HEK293 (cell line): ENCODE measurements around the gene MGMT.

Experiments
- ATF2 ChIP-seq: fragments of 450-650 bp; formaldehyde crosslinking; IDR thresholded peaks from 2 replicates; pipeline ENCODE4 v1.5.1; 2016; ENCODE audit warnings: missing biosample characterization, missing genetic modification characterization, low read depth
- CTCF ChIP-seq: fragments of 450-650 bp; formaldehyde crosslinking; IDR thresholded peaks from 2 replicates; pipeline ENCODE4 v1.5.1; 2016; ENCODE audit warnings: missing biosample characterization, missing genetic modification characterization
- KLF16 ChIP-seq: fragments of 450-650 bp; formaldehyde crosslinking; IDR thresholded peaks from 2 replicates; pipeline ENCODE4 v1.5.1; 2017; ENCODE audit warnings: missing biosample characterization, missing genetic modification characterization
- YY1 ChIP-seq: fragments of 450-650 bp; formaldehyde crosslinking; IDR thresholded peaks from 2 replicates; pipeline ENCODE4 v1.5.1; 2018; ENCODE audit warnings: missing biosample characterization, missing genetic modification characterization
- ZNF274 ChIP-seq, 2 experiments: fragments of 200-500 bp in 1 of 2; fragments of 450-650 bp in 1 of 2; sonication (Bioruptor generic) in 1 of 2; formaldehyde crosslinking in 1 of 2; IDR thresholded peaks; 2 replicates each; pipeline versions ENCODE4 v1.5.1 to v1.6.1; 2014 to 2016; ENCODE audit warnings: borderline replicate concordance in 1 of 2, inconsistent platforms in 1 of 2, low read length in 1 of 2, missing biosample characterization in 1 of 2, missing genetic modification characterization in 1 of 2
- ZNF404 ChIP-seq: fragments of 450-650 bp; formaldehyde crosslinking; IDR thresholded peaks from 2 replicates; pipeline ENCODE4 v1.5.1; 2017; ENCODE audit warnings: missing biosample characterization, missing genetic modification characterization
- ZNF600 ChIP-seq: fragments of 450-650 bp; formaldehyde crosslinking; IDR thresholded peaks from 2 replicates; pipeline ENCODE4 v1.5.1; 2016; ENCODE audit warnings: missing biosample characterization, missing genetic modification characterization
- ZNF776 ChIP-seq: fragments of 450-650 bp; formaldehyde crosslinking; IDR thresholded peaks from 2 replicates; pipeline ENCODE4 v1.5.0; 2017; ENCODE audit warnings: missing biosample characterization, missing genetic modification characterization, borderline replicate concordance
- ZNF843 ChIP-seq: fragments of 450-650 bp; formaldehyde crosslinking; IDR thresholded peaks from 2 replicates; pipeline ENCODE4 v1.5.1; 2016; ENCODE audit warnings: missing biosample characterization, missing genetic modification characterization

GRCh38 chr10:129532838-129533237 is 65.8 kb downstream of the MGMT start:
- TF ChIP-seq ZNF776 (no peak), YY1 (tag by site-specific recombination) (no peak), ZNF404 (tag by site-specific recombination) (no peak), ZNF843 (tag by site-specific recombination) (no peak), CTCF (tag by site-specific recombination) (no peak), KLF16 (tag by site-specific recombination) (no peak), ZNF274 (IDR thresholded peaks at IDR 0.05; ENCODE audit: low read length) (no peak), ZNF274 (tag by site-specific recombination; IDR thresholded peaks at IDR 0.05; ENCODE audit: borderline replicate concordance) (no peak), ATF2 (tag by site-specific recombination) (no peak), ZNF600 (no peak)
